IPS-20b (cell line): Measurements from ENCODE around the gene PTH2.
"Not testable (repeated sequence)": the region's sequence is repeated elsewhere in the genome, so short reads cannot be mapped to it uniquely, and the experiment has no call there.

Experiments
- H3K27ac ChIP-seq: one replicate; pipeline ENCODE4 v1.5.1; 2013; ENCODE audit warnings: low read length
- H3K27me3 ChIP-seq: 2 replicates; pipeline ENCODE4 v1.6.1; 2013; ENCODE audit warnings: mild to moderate bottlenecking, low read length, inconsistent platforms; ENCODE audit not compliant: insufficient read depth
- H3K36me3 ChIP-seq: 2 replicates; pipeline ENCODE4 v1.6.1; 2013; ENCODE audit warnings: low read depth, mild to moderate bottlenecking, inconsistent platforms, low read length, moderate library complexity; ENCODE audit not compliant: insufficient read depth
- H3K4me1 ChIP-seq: 2 replicates; pipeline ENCODE4 v1.6.1; 2013; ENCODE audit warnings: mild to moderate bottlenecking, control low read depth, inconsistent platforms, low read length, moderate library complexity; ENCODE audit not compliant: insufficient read depth
- H3K4me3 ChIP-seq: 2 replicates; pipeline ENCODE4 v1.5.1; 2013; ENCODE audit warnings: mild to moderate bottlenecking, low read length, inconsistent platforms
- H3K9ac ChIP-seq: 2 replicates; pipeline ENCODE4 v1.6.1; 2013; ENCODE audit warnings: low read depth, mild to moderate bottlenecking, inconsistent platforms, low read length, moderate library complexity
- H3K9me3 ChIP-seq: 2 replicates; pipeline ENCODE4 v1.6.1; 2013; ENCODE audit warnings: mild to moderate bottlenecking, low read depth, low read length, inconsistent platforms; ENCODE audit not compliant: insufficient read depth

The PTH2 gene

GRCh38 chr19:49387936-49388372 is 35.3 kb downstream of the PTH2 start, which contains the start of gene KASH5:
TSS of gene KASH5 (plus strand) at chr19:49388249. CDS start at chr19:49390884, 2,635 bp downstream.
- Histone ChIP-seq H3K4me3 (no peak within 1 kb of the TSS), H3K9ac (no peak within 1 kb of the TSS), H3K9me3 (no peaks in the 10 kb centered on the region), H3K27me3 (no peaks in the 10 kb centered on the region), H3K4me1 (no peaks in the 10 kb centered on the region), H3K36me3 (no peaks in the 10 kb centered on the region), H3K27ac (no peak within 1 kb of the TSS)

- Histone ChIP-seq H3K9me3 (peaks cover 5% of the 10 kb centered on the region), H3K4me3 (no peak overlapping the region), H3K4me1 (no peaks in the 10 kb centered on the region), H3K36me3 (no peaks in the 10 kb centered on the region), H3K27ac (no peak overlapping the region), H3K9ac (no peak overlapping the region), H3K27me3 (no peaks in the 10 kb centered on the region)
These were observed 39.6 kb downstream of the PTH2 start for GRCh38 chr19:49383599-49383998.

- Histone ChIP-seq H3K4me3 (no peak overlapping the region), H3K27me3 (no peaks in the 10 kb centered on the region), H3K9ac (no peak overlapping the region), H3K27ac (no peak overlapping the region), H3K4me1 (no peaks in the 10 kb centered on the region), H3K36me3 (no peaks in the 10 kb centered on the region), H3K9me3 (peaks cover 5% of the 10 kb centered on the region)
These were observed 40.6 kb downstream of the PTH2 start for GRCh38 chr19:49382639-49383038.

GRCh38 chr19:49380391-49380790 is 42.9 kb downstream of the PTH2 start:
- no peak overlapping the region for H3K27ac ChIP-seq
- no peak overlapping the region for H3K9ac ChIP-seq
- peaks cover 5% of the 10 kb centered on the region for H3K9me3 ChIP-seq
- H3K4me3 ChIP-seq, result no peak overlapping the region
- no peaks in the 10 kb centered on the region for H3K4me1 ChIP-seq
- H3K27me3 ChIP-seq, result no peaks in the 10 kb centered on the region
- no peaks in the 10 kb centered on the region for H3K36me3 ChIP-seq

- Histone ChIP-seq H3K4me3 (no peak overlapping the region), H3K27ac (no peak overlapping the region), H3K27me3 (no peaks in the 10 kb centered on the region), H3K9me3 (peaks cover 5% of the 10 kb centered on the region), H3K9ac (no peak overlapping the region), H3K36me3 (no peaks in the 10 kb centered on the region), H3K4me1 (no peaks in the 10 kb centered on the region)
These were observed 44.7 kb downstream of the PTH2 start for GRCh38 chr19:49378512-49378911.

GRCh38 chr19:49374665-49375434 is 48.4 kb downstream of the PTH2 start:
- H3K27me3 ChIP-seq, result no peaks in the 10 kb centered on the region
- no peaks in the 10 kb centered on the region for H3K4me1 ChIP-seq
- H3K9ac ChIP-seq, result no peak overlapping the region
- H3K4me3 ChIP-seq, result no peak overlapping the region
- H3K36me3 ChIP-seq, result no peaks in the 10 kb centered on the region
- no peak overlapping the region for H3K27ac ChIP-seq
- peaks cover 8% of the 10 kb centered on the region for H3K9me3 ChIP-seq

- not testable (repeated sequence) for H3K9ac ChIP-seq, H3K4me1 ChIP-seq, H3K36me3 ChIP-seq, H3K27me3 ChIP-seq, H3K4me3 ChIP-seq, H3K27ac ChIP-seq
- H3K9me3 ChIP-seq, result peaks cover 21% of the 10 kb centered on the region
These were observed 50.1 kb downstream of the PTH2 start for GRCh38 chr19:49373174-49373573.
